Urinary bladder (tissue), 4 donors: ENCODE measurements around the gene HHAT. TPM values are rescaled to one million over a fixed set of nuclear protein-coding genes. Genes with fewer than 3 reads are reported as not detected.

ENCODE experiments used
- DNase-seq: peaks from one replicate; pipeline ENCODE4 v3.0.0-alpha.2; 2015; ENCODE audit errors: extremely low spot score
- H3K27ac ChIP-seq: one replicate; pipeline ENCODE4 v1.5.1; 2013; ENCODE audit warnings: low read depth, mild to moderate bottlenecking, moderate library complexity
- H3K36me3 ChIP-seq: one replicate; pipeline ENCODE4 v1.6.1; 2013; ENCODE audit warnings: mild to moderate bottlenecking, moderate library complexity; ENCODE audit not compliant: insufficient read depth
- H3K4me1 ChIP-seq: one replicate; pipeline ENCODE4 v1.6.1; 2013; ENCODE audit warnings: mild to moderate bottlenecking, moderate library complexity; ENCODE audit not compliant: insufficient read depth
- H3K4me3 ChIP-seq: one replicate; pipeline ENCODE4 v1.5.1; 2013; ENCODE audit warnings: low read depth, low read length
- WGBS: extraction: QIAGEN DNeasy Blood & Tissue Kit; methylation state at CpG from one replicate; pipeline ENCODE4 v1.1.7; 2013; 5-methylcytosine and 5-hydroxymethylcytosine counted together
- polyA plus RNA-seq: library from polyadenylated mRNA; stranded (reverse); fragments of 200-250 nt; gene quantifications from one replicate; pipeline ENCODE4 v1.2.3, GENCODE V29; 2013
- total RNA-seq: library from RNA; depleted of rRNA; stranded (reverse); fragments of >200 nt; gene quantifications from one replicate; pipeline ENCODE4 v1.2.3, GENCODE V29; 2014
- donor health status: healthy with polysubstance abuse.
- donor health status: healthy.

HHAT gene
- total and polyA plus RNA-seq, 2 donors, result 3.3 to 10.8 TPM

DNA sequence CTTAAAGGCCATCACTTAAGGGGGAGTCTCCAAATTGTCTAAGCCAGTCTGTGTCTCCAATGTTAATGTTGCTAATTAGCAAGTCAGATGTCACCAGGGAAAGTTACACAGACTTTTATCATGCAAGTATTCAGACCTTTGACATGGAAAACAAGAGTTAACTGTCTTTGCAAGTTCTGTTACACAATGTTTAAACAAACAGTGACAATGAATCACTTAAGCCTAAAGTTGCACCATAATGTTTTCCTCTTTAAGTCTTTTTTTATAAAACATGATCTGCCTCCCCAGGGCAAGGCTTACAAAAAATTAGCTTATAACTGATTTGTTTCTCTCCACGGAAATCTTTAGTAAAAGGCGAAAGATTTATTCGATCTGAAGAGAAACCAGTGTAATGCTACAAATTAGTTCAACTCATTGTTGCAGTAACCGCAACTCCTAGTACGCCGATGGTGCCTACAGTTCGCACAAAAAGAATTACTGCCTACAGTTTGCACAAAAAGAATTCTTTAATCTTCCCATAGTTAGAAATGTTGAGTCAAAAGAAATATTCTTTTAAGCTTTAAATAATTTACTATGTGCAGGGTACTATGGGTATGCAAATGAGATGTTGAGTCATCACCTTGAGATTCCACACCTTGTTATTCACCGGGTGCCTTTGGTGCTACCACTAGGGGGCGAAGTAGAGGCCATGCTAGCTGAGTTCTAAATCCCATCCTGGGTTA lies 45.3 kb downstream of the HHAT start:
- DNase-seq, result no peak
- Histone ChIP-seq H3K36me3 (no peaks in the 10 kb centered on the region), H3K27ac (peak overlapping the region; percentile 69), H3K4me3 (no peak overlapping the region), H3K4me1 (peaks cover 1% of the 10 kb centered on the region)
- 43% methylated on average over 9 of the region's 9 CpGs for WGBS

DNA sequence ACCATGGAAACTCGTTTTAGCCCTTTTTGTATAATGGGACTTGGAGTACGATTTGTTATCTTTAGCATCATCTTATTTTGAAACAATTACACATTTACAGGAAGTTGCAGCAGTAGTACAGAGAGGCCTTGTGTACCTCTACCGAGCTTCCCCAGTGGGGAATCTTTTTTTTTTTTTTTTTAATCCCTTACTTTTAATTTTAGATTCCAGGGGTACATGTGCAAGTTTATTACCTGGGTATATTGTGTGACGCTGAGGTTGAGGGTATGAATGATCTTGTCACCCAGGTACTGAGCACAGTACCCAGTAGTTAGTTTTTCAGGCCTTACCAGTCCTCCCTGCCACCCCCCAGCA lies 45.9 kb downstream of the HHAT start:
- WGBS, result 38% methylated on average over 4 of the region's 4 CpGs
- H3K4me1 ChIP-seq, result peaks cover 1% of the 10 kb centered on the region
- H3K27ac ChIP-seq, result no peak overlapping the region
- DNase-seq, result no peak
- no peaks in the 10 kb centered on the region for H3K36me3 ChIP-seq
- H3K4me3 ChIP-seq, result no peak overlapping the region

DNA sequence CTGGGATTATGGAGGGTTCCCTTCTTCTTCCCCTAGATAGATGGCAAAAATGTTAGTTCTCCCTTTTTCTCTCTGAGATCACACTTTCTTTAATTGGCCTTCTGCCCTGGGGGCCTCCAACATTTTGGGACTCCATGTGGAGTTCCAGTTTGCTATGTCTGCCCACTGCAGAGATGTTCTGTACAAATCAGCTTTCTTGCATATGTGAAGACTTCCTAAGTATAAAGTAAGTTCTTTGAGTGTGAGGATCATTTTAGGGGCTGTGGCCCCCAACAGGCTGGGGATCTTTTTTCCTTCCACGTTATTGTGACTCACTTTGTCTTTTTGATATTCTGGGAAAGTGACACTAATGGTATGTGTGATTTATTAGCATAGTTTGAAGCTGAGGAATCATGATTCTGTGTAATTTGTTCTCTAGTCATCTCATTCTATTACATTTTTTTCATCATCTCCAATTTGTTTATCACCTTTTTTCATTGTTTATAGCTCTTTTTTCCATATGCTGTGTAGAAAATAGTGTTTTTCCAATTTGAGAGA lies 48.2 kb downstream of the HHAT start:
- Histone ChIP-seq H3K4me1 (peaks cover 1% of the 10 kb centered on the region), H3K36me3 (no peaks in the 10 kb centered on the region), H3K4me3 (no peak overlapping the region), H3K27ac (no peak overlapping the region)
- no peak for DNase-seq
- WGBS, result 42% methylated on average over 1 of the region's 1 CpG

DNA sequence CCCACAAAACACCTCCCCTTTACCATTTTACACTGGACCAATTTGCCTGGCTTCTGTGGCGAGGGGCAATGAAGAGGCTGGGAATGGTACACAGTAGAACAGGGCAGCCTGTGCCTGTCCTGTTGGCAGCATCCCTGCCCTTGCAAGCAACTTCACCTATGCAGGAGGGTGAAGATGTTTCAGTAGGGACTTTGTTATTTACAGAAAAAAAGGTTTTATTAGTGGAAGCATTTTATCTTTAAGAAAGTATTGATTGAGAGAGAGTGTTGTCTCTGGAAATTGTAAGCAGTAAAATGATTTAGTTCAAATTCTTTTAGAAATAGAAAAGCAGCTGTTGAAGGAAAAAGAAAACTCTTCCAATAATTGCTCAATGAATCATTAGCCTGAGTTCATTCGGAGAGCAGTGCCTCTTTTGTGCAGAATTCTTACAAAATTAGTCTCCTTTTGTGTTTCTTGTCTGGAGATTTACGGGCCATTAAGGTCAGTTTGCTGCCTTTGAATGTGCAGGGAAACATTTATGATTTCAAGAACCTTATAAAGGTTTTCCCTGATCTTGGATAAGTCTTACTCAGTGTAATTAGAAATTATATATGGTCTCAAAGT lies 49.1 kb downstream of the HHAT start:
- Histone ChIP-seq H3K36me3 (no peaks in the 10 kb centered on the region), H3K27ac (no peak overlapping the region), H3K4me3 (no peak overlapping the region), H3K4me1 (peaks cover 1% of the 10 kb centered on the region)
- no peak for DNase-seq
- 76% methylated on average over 3 of the region's 3 CpGs for WGBS

DNA sequence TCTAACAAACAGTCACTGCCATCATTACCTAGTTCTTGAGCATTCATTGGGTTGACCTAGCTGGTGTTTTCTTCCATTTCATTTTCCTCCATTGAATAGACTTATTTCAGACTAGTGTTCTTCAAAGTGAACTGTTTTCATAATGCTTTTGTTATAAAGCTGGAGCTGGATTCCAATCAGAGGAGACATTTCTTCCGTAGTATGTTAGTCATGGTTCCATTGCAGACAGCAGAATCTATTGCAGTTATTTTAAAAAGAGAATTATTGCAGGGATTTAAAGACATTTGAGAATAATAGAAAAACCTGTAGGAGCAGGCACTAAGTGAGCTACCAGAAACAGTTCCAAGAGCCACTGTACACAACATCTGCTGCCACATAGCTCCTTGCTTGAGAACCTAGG lies 50.0 kb downstream of the HHAT start:
- no peaks in the 10 kb centered on the region for H3K4me1 ChIP-seq
- H3K27ac ChIP-seq, result no peak overlapping the region
- no peaks in the 10 kb centered on the region for H3K36me3 ChIP-seq
- no peak overlapping the region for H3K4me3 ChIP-seq
- DNase-seq, result no peak
- WGBS, result 84% methylated on average over 1 of the region's 1 CpG

DNA sequence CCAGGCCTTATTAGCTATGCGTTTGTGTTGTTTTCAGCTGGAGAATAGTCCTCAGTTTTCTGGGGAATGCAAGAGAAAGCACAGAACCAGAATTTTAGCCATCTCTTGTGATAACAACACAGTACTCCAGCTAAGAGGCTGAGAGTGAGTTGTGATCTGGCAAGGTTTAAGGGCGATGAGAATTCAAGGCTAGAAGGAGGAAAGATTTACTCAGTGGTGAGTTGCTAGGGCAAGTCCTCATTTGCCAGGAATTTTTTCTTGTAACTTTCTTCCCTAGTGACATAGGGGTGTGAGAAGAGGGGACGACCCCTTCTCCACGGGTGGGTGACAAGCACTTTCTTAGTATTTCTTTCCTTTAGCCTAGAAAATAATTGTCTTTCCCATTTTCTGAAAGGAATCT lies 53.2 kb downstream of the HHAT start:
- DNase-seq, result no peak
- WGBS, result 77% methylated on average over 4 of the region's 4 CpGs
- Histone ChIP-seq H3K4me3 (no peak overlapping the region), H3K27ac (no peak overlapping the region), H3K36me3 (no peaks in the 10 kb centered on the region), H3K4me1 (no peaks in the 10 kb centered on the region)

DNA sequence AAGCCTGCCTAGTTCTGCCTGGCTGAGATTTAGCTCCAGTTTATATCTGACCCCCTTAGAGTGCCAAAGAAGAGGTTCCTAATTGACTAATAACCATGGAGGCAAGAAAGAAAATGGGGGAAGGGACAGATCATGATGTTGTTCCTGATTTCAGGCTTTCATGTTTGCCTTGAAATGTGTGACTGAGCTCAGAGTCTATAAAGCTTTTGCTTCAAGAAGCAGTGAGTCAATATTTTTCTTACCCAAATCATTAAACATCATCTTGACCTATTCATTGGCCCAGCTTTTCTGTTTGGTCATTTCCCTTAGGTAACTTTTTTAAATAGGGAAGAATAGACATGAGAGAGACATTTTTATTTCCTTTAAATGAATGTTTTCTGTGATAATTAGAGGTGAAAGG lies 55.9 kb downstream of the HHAT start:
- H3K27ac ChIP-seq, result peak overlapping the region; percentile 48
- H3K4me3 ChIP-seq, result no peak overlapping the region
- DNase-seq, result no peak
- no peaks in the 10 kb centered on the region for H3K36me3 ChIP-seq
- no peaks in the 10 kb centered on the region for H3K4me1 ChIP-seq

DNA sequence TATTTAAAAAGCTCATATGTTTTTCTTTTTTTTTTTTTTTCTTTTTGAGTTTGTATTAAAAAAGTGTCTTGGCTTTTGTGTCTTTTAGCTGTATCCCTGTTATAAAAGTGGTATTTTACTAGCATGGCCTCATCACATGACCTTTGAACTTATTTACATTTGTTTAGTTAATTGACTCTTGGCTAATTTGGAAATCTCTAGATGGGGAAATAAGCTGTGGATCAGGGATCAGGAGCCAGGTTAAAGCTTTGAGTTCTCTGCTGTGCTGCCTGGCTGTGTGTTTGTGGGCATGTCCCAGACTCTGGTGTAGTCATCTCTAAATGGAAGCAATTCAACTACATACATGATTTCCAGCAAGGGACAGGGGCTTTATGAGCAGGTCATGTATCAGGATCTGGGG lies 56.5 kb downstream of the HHAT start:
- H3K36me3 ChIP-seq, result no peaks in the 10 kb centered on the region
- no peak overlapping the region for H3K4me3 ChIP-seq
- no peak overlapping the region for H3K27ac ChIP-seq
- H3K4me1 ChIP-seq, result no peaks in the 10 kb centered on the region
- no peak for DNase-seq

DNA sequence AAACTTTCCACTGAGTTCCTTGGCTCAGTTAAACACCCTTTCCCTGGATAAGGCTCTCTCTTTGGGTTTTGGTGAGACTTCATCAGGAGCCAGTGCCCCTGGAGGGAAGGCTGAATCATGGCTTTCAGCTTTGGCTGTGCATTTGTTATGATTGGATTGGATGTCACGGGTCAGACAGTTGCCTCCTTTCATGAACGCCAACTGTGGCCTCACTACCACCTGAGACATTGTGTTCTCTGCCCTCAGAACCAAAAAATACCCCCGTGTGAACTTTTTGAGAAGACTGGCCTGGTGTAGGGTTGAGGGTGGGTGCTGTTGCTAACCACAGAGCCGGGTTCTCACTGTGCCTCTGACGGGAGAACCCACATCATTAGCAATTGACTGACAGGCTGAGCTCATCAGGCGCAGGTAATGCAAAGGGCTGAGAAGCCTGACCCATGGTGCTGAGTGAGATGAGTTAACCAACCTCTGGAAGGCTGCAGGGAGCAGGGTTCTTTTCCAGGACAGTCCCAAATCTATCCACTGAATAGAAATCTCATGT lies 65.6 kb downstream of the HHAT start:
- no peak for DNase-seq
- 86% methylated on average over 6 of the region's 6 CpGs for WGBS
- Histone ChIP-seq H3K36me3 (no peaks in the 10 kb centered on the region), H3K4me3 (no peak overlapping the region), H3K4me1 (no peaks in the 10 kb centered on the region), H3K27ac (no peak overlapping the region)

DNA sequence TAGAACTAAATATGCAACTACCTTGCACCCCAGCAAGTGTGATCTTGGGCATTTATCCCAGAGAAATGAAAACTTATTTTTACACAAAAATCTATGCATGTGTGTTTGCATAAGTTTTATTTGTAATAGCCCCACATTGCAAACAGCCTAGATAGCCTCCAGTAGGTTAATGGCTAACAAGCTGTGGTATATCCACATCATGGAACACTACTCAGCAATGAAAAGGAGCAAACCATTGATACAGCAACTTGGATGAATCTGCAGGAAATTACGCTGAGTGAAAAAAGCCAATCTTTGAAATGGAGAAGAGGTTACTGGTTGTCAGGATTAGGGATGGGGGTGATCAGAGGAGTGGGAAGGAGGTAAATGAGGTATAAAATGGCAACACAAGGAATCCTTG lies 67.8 kb downstream of the HHAT start:
- WGBS, result 97% methylated on average over 1 of the region's 1 CpG
- Histone ChIP-seq H3K36me3 (no peaks in the 10 kb centered on the region), H3K27ac (no peak overlapping the region), H3K4me3 (no peak overlapping the region), H3K4me1 (no peaks in the 10 kb centered on the region)
- DNase-seq, result no peak

DNA sequence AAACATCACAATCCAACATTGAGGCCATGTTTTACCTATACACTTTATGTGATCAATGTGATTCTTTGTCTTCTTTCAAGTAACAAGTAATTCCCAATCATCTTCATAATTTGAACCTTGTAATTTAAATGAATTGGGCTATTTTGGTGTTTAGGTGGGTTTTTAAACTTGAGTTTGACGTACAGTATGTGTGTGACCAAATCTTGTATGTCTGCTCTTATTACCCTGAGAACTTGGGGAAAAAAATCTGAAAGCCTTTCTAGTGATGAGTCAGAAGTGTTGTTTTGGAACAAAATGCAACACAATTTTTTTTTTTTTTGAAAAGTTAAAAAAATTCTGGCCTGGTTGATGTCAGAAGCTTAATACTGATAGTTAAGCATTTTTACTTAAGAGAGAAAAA lies 68.5 kb downstream of the HHAT start:
- H3K27ac ChIP-seq, result no peak overlapping the region
- no peak for DNase-seq
- H3K4me3 ChIP-seq, result no peak overlapping the region
- WGBS, result 87% methylated on average over 1 of the region's 1 CpG
- no peaks in the 10 kb centered on the region for H3K4me1 ChIP-seq
- H3K36me3 ChIP-seq, result no peaks in the 10 kb centered on the region

DNA sequence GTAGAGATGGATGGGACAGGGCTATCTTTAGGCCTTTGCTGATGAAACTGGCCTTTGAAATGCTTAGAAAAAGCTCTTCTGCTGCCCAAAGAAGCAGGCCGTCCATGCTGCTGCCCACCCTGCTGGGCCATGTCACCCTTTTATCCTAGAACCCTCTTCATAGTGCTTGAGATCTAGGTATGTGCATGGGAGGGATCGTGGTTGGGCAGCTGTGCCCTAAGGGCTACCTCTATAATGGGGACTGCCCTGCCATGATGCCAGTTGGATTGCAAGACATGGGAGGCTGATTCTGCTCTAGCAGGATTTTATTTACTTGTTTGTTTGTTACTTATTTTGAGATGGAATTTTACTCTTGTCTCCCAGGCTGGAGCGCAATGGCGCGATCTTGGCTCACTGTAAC lies 69.0 kb downstream of the HHAT start:
- H3K4me3 ChIP-seq, result no peak overlapping the region
- 97% methylated on average over 5 of the region's 5 CpGs for WGBS
- no peaks in the 10 kb centered on the region for H3K36me3 ChIP-seq
- DNase-seq, result no peak
- no peak overlapping the region for H3K27ac ChIP-seq
- H3K4me1 ChIP-seq, result no peaks in the 10 kb centered on the region

DNA sequence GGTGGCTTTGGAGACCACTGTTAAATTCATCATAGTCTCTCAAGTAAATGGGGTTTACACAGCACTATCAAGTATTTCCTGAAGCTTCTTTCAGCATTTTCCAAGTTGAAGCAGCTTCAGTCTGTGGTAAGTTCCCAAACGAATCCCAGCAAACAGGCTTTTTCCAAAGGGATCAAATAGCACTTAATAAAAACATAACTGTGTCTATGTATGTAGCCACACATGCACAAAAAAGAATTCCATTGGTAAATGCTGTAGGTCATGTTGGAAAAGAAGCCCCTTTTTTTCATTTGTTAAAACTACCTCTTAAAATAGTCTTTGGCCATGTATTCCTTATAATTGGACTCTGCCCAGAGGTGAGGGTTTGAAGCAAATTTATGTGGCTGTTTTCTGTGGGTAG lies 69.8 kb downstream of the HHAT start:
- WGBS, result 55% methylated on average over 1 of the region's 1 CpG
- H3K36me3 ChIP-seq, result no peaks in the 10 kb centered on the region
- no peak overlapping the region for H3K27ac ChIP-seq
- H3K4me3 ChIP-seq, result no peak overlapping the region
- no peaks in the 10 kb centered on the region for H3K4me1 ChIP-seq
- no peak for DNase-seq

DNA sequence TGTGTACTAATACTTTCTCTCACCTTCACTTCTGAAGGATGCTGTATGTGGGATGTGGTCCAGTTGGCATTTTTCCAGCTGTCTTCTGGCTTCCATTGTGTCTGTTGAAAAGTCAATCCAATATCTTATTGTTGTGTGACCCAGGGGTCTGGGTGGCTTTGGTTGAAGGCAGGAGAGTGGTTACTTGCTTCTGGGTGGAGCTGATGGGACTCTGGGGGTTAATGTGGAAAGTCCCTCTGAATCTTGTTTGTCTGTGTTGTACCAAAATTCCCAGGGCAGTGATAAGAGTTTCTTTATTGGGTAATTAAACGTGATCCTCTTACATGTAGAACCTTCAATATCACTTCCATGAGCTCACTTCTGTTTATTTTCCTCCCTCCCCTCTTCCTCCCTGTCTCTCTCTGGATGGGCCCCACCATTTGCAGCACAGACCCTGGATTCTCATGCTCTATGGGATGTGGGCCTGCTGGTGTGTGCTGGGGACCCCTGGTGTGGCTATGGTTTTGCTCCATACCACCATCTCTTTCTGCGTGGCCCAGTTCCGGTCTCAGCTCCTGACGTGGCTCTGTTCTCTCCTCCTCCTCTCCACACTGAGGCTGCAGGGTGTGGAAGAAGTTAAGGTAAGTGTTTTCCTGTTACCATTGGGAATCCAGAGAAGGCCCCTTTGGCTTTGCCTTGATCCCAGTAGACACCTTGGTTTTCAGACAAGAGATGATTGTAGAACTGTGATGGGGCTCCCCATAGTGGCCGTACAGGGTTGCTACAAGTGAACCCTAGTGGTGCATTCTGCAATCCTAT lies 71.5 kb downstream of the HHAT start:
- WGBS, result 64% methylated on average over 5 of the region's 5 CpGs
- Histone ChIP-seq H3K4me1 (no peaks in the 10 kb centered on the region), H3K27ac (no peak overlapping the region), H3K4me3 (no peak overlapping the region), H3K36me3 (no peaks in the 10 kb centered on the region)
- DNase-seq, result no peak
